OCI-LY3 (cell line): ENCODE measurements around the gene ATP8B3.

Source experiments
- EZH2phosphoT487 ChIP-seq: fragments of 200-600 bp; shearing (Covaris generic); IDR thresholded peaks from 2 replicates; pipeline ENCODE4 v1.6.1; 2018; ENCODE audit warnings: antibody characterized with exemption, mixed run types, low read depth
- TF ChIP-seq, protein P1 (sequence below): fragments of 200-600, 300-600 bp; sonication (generic); IDR thresholded peaks from 2 replicates; pipeline ENCODE4 v1.5.1; 2014; ENCODE audit warnings: antibody characterized with exemption, low read length, low read depth

DNA sequence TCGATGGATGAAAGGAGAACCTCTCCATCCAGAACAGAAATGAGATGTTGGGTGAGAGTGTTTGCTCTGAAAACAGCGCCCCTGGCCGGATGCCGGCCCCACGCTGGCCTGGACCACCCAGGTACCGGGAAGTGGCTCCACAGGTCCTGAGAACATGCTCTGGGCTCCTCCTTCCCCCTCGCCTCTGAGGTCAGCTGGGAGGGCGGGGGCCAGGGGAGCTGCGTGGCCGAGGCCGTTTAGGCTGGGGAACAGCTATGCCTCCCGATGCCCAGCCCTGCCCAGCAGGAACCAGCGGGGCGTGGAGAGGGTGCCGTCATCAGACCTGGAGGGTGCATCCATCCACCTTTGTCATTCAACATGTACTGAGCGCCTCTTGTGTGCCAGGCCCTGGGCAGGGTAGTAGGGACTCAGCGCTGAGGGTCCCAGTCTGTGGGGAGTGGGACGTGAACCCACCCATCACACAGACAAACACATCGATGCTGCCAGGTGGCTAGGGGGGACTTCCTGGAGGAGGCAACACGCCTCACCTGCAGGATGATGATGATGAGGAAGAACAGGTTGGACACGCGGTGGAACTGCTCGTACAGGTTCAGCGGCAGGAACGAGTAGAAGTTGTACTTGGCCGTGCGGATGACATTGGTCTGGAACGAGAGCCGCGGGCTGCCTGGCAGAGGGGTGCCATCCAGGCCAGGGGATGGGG lies 4.2 kb downstream of the ATP8B3 start:
- TF ChIP-seq, protein P1, sequence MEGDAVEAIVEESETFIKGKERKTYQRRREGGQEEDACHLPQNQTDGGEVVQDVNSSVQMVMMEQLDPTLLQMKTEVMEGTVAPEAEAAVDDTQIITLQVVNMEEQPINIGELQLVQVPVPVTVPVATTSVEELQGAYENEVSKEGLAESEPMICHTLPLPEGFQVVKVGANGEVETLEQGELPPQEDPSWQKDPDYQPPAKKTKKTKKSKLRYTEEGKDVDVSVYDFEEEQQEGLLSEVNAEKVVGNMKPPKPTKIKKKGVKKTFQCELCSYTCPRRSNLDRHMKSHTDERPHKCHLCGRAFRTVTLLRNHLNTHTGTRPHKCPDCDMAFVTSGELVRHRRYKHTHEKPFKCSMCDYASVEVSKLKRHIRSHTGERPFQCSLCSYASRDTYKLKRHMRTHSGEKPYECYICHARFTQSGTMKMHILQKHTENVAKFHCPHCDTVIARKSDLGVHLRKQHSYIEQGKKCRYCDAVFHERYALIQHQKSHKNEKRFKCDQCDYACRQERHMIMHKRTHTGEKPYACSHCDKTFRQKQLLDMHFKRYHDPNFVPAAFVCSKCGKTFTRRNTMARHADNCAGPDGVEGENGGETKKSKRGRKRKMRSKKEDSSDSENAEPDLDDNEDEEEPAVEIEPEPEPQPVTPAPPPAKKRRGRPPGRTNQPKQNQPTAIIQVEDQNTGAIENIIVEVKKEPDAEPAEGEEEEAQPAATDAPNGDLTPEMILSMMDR: no peak
- TF ChIP-seq EZH2phosphoT487: no peak
